Hepatic stellate cell (primary cell): Measurements from ENCODE around the gene CPEB4.

Source experiments
- DNase-seq: peaks from one replicate; pipeline ENCODE4 v3.0.0; 2011; ENCODE audit warnings: low spot score

CPEB4 gene

GRCh38 chr5:173913686-173914321 lies 25.7 kb downstream of the CPEB4 start:
- no peak for DNase-seq

- DNase-seq, result no peak
Measured at GRCh38 chr5:173915310-173916014, 27.3 kb downstream of the CPEB4 start.

- no peak for DNase-seq
Measured at GRCh38 chr5:173916233-173916632, 28.1 kb downstream of the CPEB4 start.

GRCh38 chr5:173917788-173918786 lies 29.9 kb downstream of the CPEB4 start:
- DNase-seq, result peak; percentile 57

- DNase-seq, result no peak
Measured at GRCh38 chr5:173919443-173919842, 31.3 kb downstream of the CPEB4 start.

- DNase-seq, result no peak
Measured at GRCh38 chr5:173920024-173920753, 32.0 kb downstream of the CPEB4 start.

GRCh38 chr5:173920866-173921555 lies 32.9 kb downstream of the CPEB4 start:
- DNase-seq, result no peak

- DNase-seq, result no peak
Measured at GRCh38 chr5:173922527-173922926, 34.4 kb downstream of the CPEB4 start.

- DNase-seq, result peak; percentile 26
Measured at GRCh38 chr5:173923218-173924095, 35.3 kb downstream of the CPEB4 start.

GRCh38 chr5:173924899-173925298 lies 36.8 kb downstream of the CPEB4 start:
- no peak for DNase-seq

- no peak for DNase-seq
Measured at GRCh38 chr5:173925449-173926071, 37.4 kb downstream of the CPEB4 start.

GRCh38 chr5:173926359-173926758 lies 38.2 kb downstream of the CPEB4 start:
- peak; percentile 42 for DNase-seq

- no peak for DNase-seq
Measured at GRCh38 chr5:173928871-173929574, 40.9 kb downstream of the CPEB4 start.

GRCh38 chr5:173932695-173933139 lies 44.6 kb downstream of the CPEB4 start:
- DNase-seq, result no peak

GRCh38 chr5:173933901-173934300 lies 45.8 kb downstream of the CPEB4 start:
- DNase-seq, result no peak

- DNase-seq, result no peak
Measured at GRCh38 chr5:173935396-173935795, 47.2 kb downstream of the CPEB4 start.

- DNase-seq, result no peak
Measured at GRCh38 chr5:173940269-173940668, 52.1 kb downstream of the CPEB4 start.

GRCh38 chr5:173941102-173941501 lies 53.0 kb downstream of the CPEB4 start:
- no peak for DNase-seq
